ENCODE measurements around the gene PARVB. TPM values are rescaled to one million over a fixed set of nuclear protein-coding genes. Genes with fewer than 3 reads are reported as not detected.

Gene PARVB
- polyA plus RNA-seq, 1 donor (not counting 4 experiments of a cell fraction or from before 2014, with no cell fraction given): 10.5 TPM

DNA sequence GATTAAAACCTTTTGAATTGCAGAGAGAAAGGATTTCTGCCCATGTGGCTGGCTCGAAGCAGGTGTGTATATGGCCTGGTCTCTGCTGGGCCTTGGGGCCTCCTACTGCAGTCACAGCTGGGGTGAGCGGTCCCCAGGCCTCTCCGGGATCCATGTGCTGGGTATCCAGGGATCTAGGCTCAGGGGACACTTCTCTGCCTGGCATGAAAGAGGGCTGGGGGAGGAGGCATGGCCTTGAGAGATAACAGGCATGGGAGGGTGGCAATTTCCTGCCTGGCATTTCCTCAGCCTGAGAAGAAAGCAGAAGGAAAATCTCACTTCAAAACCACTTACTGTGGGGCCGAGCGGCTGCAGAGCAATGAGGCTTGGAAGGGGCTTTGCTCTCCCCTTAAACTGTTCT is 136.3 kb downstream of the PARVB start:
- Histone ChIP-seq H3K9me3 (ENCODE audit: control insufficient read depth, low read depth, low read length) (no peaks in the 10 kb centered on the region), H3K9me1 (ENCODE audit: control insufficient read depth, extremely low read depth, insufficient read depth, low read length) (no peaks in the 10 kb centered on the region), H3K27me3 (ENCODE audit: control insufficient read depth, extremely low read depth, insufficient read depth, low read length) (no peaks in the 10 kb centered on the region), H4K20me1 (ENCODE audit: control insufficient read depth, extremely low read depth, insufficient read depth, low read length) (no peaks in the 10 kb centered on the region), H3K4me1 (ENCODE audit: control insufficient read depth, extremely low read depth, insufficient read depth, low read length) (no peaks in the 10 kb centered on the region), H3K79me2 (ENCODE audit: control insufficient read depth, insufficient read depth, low read length) (no peaks in the 10 kb centered on the region), H3K4me3 (ENCODE audit: control insufficient read depth in 2 of 3, extremely low read depth in 1 of 3, insufficient read depth in 2 of 3, low read depth in 1 of 3, low read length in 3 of 3) (no peak overlapping the region), H3K27ac (ENCODE audit: control insufficient read depth, insufficient read depth, low read length) (no peak overlapping the region), H3K9ac (ENCODE audit: control insufficient read depth, extremely low read depth, insufficient read depth, low read length) (no peak overlapping the region), H2AFZ (ENCODE audit: control insufficient read depth, low read length) (no peak overlapping the region), H3K36me3 (ENCODE audit: control insufficient read depth in 2 of 2, extremely low read depth in 1 of 2, insufficient read depth in 2 of 2, low read length in 2 of 2) (no peaks in the 10 kb centered on the region), H3K4me2 (ENCODE audit: control insufficient read depth, extremely low read depth, insufficient read depth, low read depth, low read length) (no peak overlapping the region)
- dilution Hi-C loops (cut with MboI; ENCODE audit: extremely low pct_ligation_motif_present, low sequenced_read_pairs): no loop called here
- no peak for FAIRE-seq
- DNase-seq (ENCODE audit: low read depth, low spot score): no peak
- TF ChIP-seq, protein P1, sequence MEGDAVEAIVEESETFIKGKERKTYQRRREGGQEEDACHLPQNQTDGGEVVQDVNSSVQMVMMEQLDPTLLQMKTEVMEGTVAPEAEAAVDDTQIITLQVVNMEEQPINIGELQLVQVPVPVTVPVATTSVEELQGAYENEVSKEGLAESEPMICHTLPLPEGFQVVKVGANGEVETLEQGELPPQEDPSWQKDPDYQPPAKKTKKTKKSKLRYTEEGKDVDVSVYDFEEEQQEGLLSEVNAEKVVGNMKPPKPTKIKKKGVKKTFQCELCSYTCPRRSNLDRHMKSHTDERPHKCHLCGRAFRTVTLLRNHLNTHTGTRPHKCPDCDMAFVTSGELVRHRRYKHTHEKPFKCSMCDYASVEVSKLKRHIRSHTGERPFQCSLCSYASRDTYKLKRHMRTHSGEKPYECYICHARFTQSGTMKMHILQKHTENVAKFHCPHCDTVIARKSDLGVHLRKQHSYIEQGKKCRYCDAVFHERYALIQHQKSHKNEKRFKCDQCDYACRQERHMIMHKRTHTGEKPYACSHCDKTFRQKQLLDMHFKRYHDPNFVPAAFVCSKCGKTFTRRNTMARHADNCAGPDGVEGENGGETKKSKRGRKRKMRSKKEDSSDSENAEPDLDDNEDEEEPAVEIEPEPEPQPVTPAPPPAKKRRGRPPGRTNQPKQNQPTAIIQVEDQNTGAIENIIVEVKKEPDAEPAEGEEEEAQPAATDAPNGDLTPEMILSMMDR (optimal IDR thresholded peaks at IDR 0.05 in 1 of 3, IDR thresholded peaks at IDR 0.05 in 1 of 3, conservative IDR thresholded peaks at IDR 0.05 in 1 of 3; ENCODE audit: extremely low read depth in 1 of 3, insufficient read depth in 2 of 3, low read length in 3 of 3): no peak
- no peak for TF ChIP-seq EZH2 (IDR thresholded peaks at IDR 0.05; ENCODE audit: low read length)

DNA sequence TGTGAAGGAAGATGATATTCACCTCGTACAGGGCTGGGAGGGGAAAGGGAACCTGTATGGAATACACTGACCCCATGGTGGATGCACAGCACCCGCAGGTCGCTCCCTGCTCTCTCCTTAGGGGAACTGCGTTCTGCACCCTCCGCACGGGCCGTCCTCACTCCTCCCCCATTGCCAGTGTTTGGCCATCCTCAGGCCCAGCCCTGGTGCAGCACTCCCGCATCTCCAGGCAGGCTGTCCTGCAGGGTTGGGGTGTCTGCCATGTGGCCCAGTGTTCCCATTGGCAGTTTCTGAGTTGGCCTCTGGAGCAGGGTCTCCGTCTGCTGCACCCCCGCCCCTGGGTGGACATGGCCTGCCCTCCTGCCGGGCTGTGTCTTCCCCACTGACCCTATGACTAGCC is 137.6 kb downstream of the PARVB start:
- Histone ChIP-seq H3K27me3 (ENCODE audit: control insufficient read depth, extremely low read depth, insufficient read depth, low read length) (no peaks in the 10 kb centered on the region), H3K4me3 (ENCODE audit: control insufficient read depth in 2 of 3, extremely low read depth in 1 of 3, insufficient read depth in 2 of 3, low read depth in 1 of 3, low read length in 3 of 3) (no peak overlapping the region), H3K4me2 (ENCODE audit: control insufficient read depth, extremely low read depth, insufficient read depth, low read depth, low read length) (no peak overlapping the region), H3K4me1 (ENCODE audit: control insufficient read depth, extremely low read depth, insufficient read depth, low read length) (no peaks in the 10 kb centered on the region), H2AFZ (ENCODE audit: control insufficient read depth, low read length) (no peak overlapping the region), H3K9ac (ENCODE audit: control insufficient read depth, extremely low read depth, insufficient read depth, low read length) (no peak overlapping the region), H3K9me1 (ENCODE audit: control insufficient read depth, extremely low read depth, insufficient read depth, low read length) (no peaks in the 10 kb centered on the region), H3K79me2 (ENCODE audit: control insufficient read depth, insufficient read depth, low read length) (no peaks in the 10 kb centered on the region), H3K36me3 (ENCODE audit: control insufficient read depth in 2 of 2, extremely low read depth in 1 of 2, insufficient read depth in 2 of 2, low read length in 2 of 2) (no peaks in the 10 kb centered on the region), H4K20me1 (ENCODE audit: control insufficient read depth, extremely low read depth, insufficient read depth, low read length) (peaks cover 2% of the 10 kb centered on the region), H3K27ac (ENCODE audit: control insufficient read depth, insufficient read depth, low read length) (no peak overlapping the region), H3K9me3 (ENCODE audit: control insufficient read depth, low read depth, low read length) (no peaks in the 10 kb centered on the region)
- FAIRE-seq: no peak
- dilution Hi-C loops (cut with MboI; ENCODE audit: extremely low pct_ligation_motif_present, low sequenced_read_pairs): no loop called here
- no peak for DNase-seq (ENCODE audit: low read depth, low spot score)
- TF ChIP-seq, protein P1 (optimal IDR thresholded peaks at IDR 0.05 in 1 of 3, IDR thresholded peaks at IDR 0.05 in 1 of 3, conservative IDR thresholded peaks at IDR 0.05 in 1 of 3; ENCODE audit: extremely low read depth in 1 of 3, insufficient read depth in 2 of 3, low read length in 3 of 3): no peak
- TF ChIP-seq EZH2 (IDR thresholded peaks at IDR 0.05; ENCODE audit: low read length): no peak
